Effector memory CD8-positive, alpha-beta T cell (primary cell): ENCODE results near the gene MPZL3.

ENCODE experiments used
- ATAC-seq: fragments of 150-1000 bp; cut with Tn5 transposase; replicated peaks from 2 replicates; pipeline ENCODE4 v1.10.0; 2021; ENCODE audit warnings: mild to moderate bottlenecking, moderate library complexity
- DNase-seq, 3 experiments: peaks; one replicate each; pipeline ENCODE4 v3.0.0; 2021
- H3K27ac Mint-ChIP-seq, 2 donors: one replicate each; pipeline ENCODE4 v1.8.0; 2022; ENCODE audit warnings: mild to moderate bottlenecking in 2 of 2, mixed read lengths in 2 of 2, moderate library complexity in 2 of 2
- H3K27me3 Mint-ChIP-seq, 2 donors: one replicate each; pipeline ENCODE4 v1.8.0; 2022; ENCODE audit warnings: mixed read lengths in 2 of 2
- H3K36me3 Mint-ChIP-seq: one replicate; pipeline ENCODE4 v1.8.0; 2022; ENCODE audit warnings: mild to moderate bottlenecking, moderate library complexity, mixed read lengths; ENCODE audit not compliant: insufficient read depth
- H3K4me1 Mint-ChIP-seq, 2 donors: one replicate each; pipeline ENCODE4 v1.8.0; 2022; ENCODE audit warnings: low read depth in 2 of 2, mixed read lengths in 2 of 2
- H3K4me3 Mint-ChIP-seq, 2 donors: one replicate each; pipeline ENCODE4 v1.8.0; 2022; ENCODE audit warnings: mild to moderate bottlenecking in 2 of 2, mixed read lengths in 2 of 2, moderate library complexity in 2 of 2
- H3K9me3 Mint-ChIP-seq, 2 donors: one replicate each; pipeline ENCODE4 v1.8.0; 2022; ENCODE audit warnings: mixed read lengths in 2 of 2

MPZL3 gene

DNA sequence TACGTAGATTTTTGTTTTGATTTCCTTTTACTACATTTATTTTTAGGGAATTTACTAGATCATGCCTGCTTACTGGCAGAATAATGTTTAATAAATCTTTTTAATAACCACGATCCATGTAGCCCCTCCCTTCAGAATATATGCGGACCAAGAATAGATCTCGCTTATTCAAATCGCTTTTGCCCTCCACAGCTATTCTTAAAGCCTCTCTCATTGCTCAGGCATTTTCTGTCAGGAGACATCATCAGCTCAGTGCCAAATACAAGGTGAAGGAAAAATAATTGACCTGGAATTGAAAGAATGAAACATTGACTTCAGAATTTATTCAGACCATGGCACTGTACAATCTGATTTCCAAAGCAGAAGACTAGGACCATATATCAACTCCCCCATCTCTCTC lies 17.3 kb downstream of the MPZL3 start:
- H3K36me3 Mint-ChIP-seq, result peaks cover 30% of the 10 kb centered on the region
- H3K27ac Mint-ChIP-seq, result no peak overlapping the region
- no peak for DNase-seq
- H3K4me3 Mint-ChIP-seq, result no peak overlapping the region
- H3K9me3 Mint-ChIP-seq, result no peaks in the 10 kb centered on the region
- ATAC-seq, result no peak
- peaks cover 30 to 34% of the 10 kb centered on the region in 2 donors for H3K4me1 Mint-ChIP-seq
- H3K27me3 Mint-ChIP-seq, result no peaks in the 10 kb centered on the region

DNA sequence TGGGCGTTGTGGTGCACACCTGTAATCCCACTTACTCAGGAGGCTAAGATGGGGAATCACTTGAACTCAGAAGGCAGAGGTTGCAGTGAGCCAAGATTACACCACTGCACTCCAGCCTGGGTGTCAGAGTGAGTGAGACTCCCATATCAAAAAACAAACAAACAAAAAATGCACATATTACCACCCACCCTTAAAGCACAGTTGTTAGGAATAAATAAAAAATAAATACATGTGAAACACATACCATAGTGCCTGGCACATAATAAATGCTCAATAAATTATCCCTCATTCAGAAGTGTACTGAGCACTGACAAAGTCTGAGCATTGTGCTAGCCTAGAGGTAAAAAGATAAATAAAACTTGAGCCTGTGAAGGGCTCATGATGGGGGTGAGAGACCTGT lies 18.3 kb downstream of the MPZL3 start:
- H3K36me3 Mint-ChIP-seq, result peaks cover 30% of the 10 kb centered on the region
- H3K4me1 Mint-ChIP-seq, result peaks cover 31 to 34% of the 10 kb centered on the region in 2 donors
- H3K4me3 Mint-ChIP-seq, result no peak overlapping the region

DNA sequence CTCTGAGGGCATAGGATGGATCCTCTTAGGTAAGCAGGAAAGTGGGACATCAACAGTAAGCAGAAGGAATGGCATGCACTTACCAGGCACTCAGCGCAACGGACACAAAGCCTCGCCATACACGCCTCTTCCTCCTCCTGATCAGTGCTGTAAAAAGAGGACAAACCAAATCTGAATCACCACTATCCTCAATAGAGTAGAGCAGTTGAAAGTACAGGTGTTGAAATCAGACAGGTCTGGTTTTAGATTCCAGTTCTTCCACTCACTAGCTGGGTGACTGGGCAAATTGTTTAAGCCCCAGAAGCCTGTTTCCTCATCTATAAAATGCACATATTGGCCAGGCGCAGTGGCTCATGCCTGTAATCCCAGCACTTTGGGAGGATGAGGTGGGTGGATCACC lies 18.8 kb downstream of the MPZL3 start:
- H3K4me1 Mint-ChIP-seq, result peaks cover 29 to 34% of the 10 kb centered on the region in 2 donors
- peaks cover 33% of the 10 kb centered on the region for H3K36me3 Mint-ChIP-seq
- ATAC-seq, result no peak

More for the DNA sequence above, 18.3 kb downstream of the MPZL3 start:
- Mint-ChIP-seq H3K27me3 (no peaks in the 10 kb centered on the region), H3K9me3 (no peaks in the 10 kb centered on the region), H3K27ac (peak overlapping the region in 1 of 2 donors; percentile 5)
- no peak for ATAC-seq
- DNase-seq, result no peak

DNA sequence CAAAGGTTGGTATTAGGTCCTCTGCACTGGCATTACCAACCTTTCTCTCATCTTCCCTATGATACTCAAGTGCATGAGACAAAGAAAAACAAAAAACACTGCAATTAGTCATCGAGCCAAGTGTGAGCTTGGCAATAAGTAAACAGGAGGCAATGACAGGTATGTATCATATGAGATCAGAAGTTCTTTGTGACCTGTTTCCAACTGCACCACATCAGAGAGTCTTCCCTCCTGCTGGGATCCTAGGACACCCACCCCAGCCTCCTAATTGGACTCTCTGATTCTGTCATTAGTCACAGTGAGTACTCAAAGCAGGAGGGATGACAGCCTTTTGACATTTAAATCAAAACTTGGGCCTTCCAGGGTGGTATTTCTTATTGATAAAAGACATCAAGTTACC lies 19.5 kb downstream of the MPZL3 start:
- DNase-seq (no peak), ATAC-seq (no peak)
- no peaks in the 10 kb centered on the region for H3K9me3 Mint-ChIP-seq
- H3K4me1 Mint-ChIP-seq, result peaks cover 32 to 35% of the 10 kb centered on the region in 2 donors
- no peaks in the 10 kb centered on the region for H3K27me3 Mint-ChIP-seq
- H3K27ac Mint-ChIP-seq, result peak overlapping the region in 1 of 2 donors; percentile 5
- no peak overlapping the region for H3K4me3 Mint-ChIP-seq
- H3K36me3 Mint-ChIP-seq, result peaks cover 37% of the 10 kb centered on the region

More for the DNA sequence above, 18.8 kb downstream of the MPZL3 start:
- H3K4me3 Mint-ChIP-seq, result no peak overlapping the region
- DNase-seq, result no peak
- H3K27me3 Mint-ChIP-seq, result no peaks in the 10 kb centered on the region
- no peaks in the 10 kb centered on the region for H3K9me3 Mint-ChIP-seq
- H3K27ac Mint-ChIP-seq, result peak overlapping the region in 1 of 2 donors; percentile 5

DNA sequence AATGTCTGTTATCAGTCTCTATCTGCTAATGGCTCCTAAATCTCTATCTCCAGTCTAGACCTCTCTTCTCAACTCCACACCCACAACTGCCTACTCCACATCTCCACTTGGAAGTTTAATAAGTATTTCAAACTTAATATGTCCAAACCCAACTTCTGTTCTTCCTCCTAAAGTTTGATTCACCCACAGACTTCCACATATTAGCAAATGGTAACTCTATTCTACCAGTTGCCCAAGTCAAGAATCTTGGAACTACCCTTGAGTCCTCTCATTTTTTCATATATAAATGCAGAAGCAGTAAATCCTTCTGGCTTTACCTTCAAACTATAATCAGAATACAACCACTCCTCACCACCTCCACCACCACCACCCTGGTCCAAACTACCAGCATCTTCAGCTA lies 20.7 kb downstream of the MPZL3 start:
- peaks cover 44 to 47% of the 10 kb centered on the region in 2 donors for H3K4me1 Mint-ChIP-seq
- no peak for ATAC-seq

DNA sequence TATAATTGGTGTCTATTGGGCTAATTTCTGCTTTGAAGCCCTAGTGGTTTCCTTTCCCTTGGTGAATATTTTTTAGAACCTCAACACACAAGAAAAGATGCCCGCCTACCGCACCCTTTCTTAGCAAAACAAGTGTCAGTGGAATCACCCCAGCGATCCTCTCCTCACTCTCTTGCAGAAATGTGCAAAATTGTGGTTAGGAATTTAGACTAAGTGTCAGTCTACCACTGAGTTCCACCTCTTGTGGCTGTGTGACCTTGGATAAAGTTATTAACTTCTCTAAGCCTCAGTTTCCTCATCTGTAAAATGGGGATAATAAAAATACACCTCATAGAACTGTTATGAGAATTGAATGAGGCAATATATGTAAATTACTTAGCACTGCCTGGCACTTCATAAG lies 22.1 kb downstream of the MPZL3 start:
- peaks cover 46 to 52% of the 10 kb centered on the region in 2 donors for H3K4me1 Mint-ChIP-seq
- peak; percentile 54 to 63 (median 60) for DNase-seq
- no peak overlapping the region for H3K27ac Mint-ChIP-seq
- peak; percentile 57 for ATAC-seq
- no peaks in the 10 kb centered on the region for H3K9me3 Mint-ChIP-seq
- peak overlapping the region; percentile 60 to 79 for H3K4me3 Mint-ChIP-seq
- H3K27me3 Mint-ChIP-seq, result no peaks in the 10 kb centered on the region
- H3K36me3 Mint-ChIP-seq, result peaks cover 44% of the 10 kb centered on the region

More for the DNA sequence above, 20.7 kb downstream of the MPZL3 start:
- peaks cover 46% of the 10 kb centered on the region for H3K36me3 Mint-ChIP-seq
- no peaks in the 10 kb centered on the region for H3K27me3 Mint-ChIP-seq
- H3K9me3 Mint-ChIP-seq, result no peaks in the 10 kb centered on the region
- H3K27ac Mint-ChIP-seq, result no peak overlapping the region
- no peak for DNase-seq
- H3K4me3 Mint-ChIP-seq, result no peak overlapping the region

DNA sequence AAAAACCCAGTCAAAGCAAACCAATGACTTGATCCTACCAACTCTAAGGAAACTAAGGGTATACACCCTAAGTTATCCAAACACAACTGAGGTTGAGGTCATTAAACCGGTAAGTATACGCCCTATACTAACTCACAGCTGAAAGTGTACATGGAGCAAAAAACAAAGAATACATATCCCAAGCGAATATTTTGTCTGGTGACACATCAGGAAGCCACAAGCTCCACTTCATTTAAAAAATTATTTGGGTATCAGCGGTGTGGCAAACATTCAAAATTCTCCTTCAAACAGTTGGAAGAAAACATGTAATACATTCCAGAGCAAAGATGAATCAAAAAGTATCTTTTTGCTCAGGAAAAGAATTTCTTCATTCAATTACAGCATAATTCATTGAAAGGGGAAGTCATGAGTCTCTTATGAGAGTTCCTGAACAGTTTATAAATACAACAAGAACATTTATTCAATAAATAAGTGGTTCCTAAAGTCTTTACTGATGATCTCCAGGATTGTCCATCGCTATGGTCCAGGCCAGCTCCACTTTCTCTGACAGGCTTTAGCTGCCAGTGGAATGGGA lies 22.8 kb downstream of the MPZL3 start:
- Mint-ChIP-seq H3K27me3 (no peaks in the 10 kb centered on the region), H3K36me3 (peaks cover 47% of the 10 kb centered on the region), H3K4me1 (peaks cover 51 to 59% of the 10 kb centered on the region in 2 donors), H3K27ac (no peak overlapping the region), H3K9me3 (no peaks in the 10 kb centered on the region), H3K4me3 (peak overlapping the region; percentile 60 to 79)
- DNase-seq, result no peak
- no peak for ATAC-seq

DNA sequence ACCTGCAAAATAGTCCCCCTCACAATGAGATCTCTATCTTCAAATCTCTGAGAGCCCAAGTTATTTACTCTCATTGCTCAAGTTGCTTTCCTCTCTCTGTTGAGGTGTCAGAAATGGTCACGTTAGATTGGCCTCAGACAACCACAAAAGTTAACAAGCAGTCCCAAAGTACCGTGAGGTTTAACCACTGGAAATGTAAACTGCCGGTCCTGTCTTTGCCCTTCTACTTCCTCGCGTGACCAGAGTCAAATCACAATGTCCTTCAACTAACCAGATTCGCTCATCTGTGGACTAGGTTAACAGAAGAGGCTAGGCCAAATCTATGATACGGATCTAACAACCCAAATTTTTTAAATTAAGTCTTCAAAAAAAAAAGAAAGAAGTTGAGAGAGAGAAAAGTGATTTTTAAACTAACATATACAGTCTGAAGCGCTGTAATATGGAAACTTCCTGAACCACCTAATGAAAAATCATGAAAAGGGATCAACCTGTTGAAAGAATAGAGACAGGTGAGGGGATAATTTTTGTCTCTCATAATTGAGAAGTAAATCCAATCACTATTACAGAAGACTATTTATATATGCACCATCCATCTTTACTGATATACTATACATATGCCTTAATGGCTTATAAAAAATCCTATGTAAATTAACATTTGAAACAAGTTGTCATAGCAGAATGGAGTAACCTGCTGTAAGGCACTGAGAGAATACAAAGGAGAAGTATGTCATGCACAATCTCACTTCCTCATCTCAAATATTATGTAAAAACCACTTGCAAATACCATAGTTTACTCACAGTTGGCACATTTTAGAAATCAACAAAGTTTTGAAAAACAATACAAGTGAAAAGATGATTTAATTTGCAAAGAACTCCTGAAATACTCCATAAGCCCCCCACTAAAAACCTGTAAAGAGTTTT lies 24.0 kb downstream of the MPZL3 start:
- Mint-ChIP-seq H3K27me3 (no peaks in the 10 kb centered on the region), H3K27ac (peak overlapping the region in 1 of 2 donors; percentile 92)

DNA sequence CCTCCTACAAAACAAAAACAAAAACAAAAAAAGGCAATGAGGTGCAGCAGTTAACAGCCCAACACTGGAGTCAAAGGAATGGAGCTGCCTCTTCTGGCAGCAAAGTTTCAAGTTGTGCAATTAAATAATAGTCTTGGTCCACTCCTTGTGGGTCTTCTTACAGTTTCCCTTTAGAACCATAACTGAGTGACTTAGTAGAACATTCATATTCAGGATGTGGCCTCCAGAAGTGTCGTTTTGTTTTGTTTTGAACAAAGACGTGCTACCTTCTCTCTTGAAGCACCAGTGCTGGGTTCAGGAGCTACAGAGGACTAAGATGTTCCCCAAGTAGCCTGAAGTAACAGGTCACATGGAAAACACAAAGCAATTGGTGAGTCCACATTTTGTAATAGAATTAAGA lies 25.4 kb downstream of the MPZL3 start:
- peaks cover 38% of the 10 kb centered on the region for H3K36me3 Mint-ChIP-seq
- no peak for ATAC-seq

More for the DNA sequence above, 24.0 kb downstream of the MPZL3 start:
- DNase-seq (peak; percentile 44 to 51 (median 45)), ATAC-seq (peak; percentile 60)
- peak overlapping the region; percentile 60 to 79 for H3K4me3 Mint-ChIP-seq
- H3K4me1 Mint-ChIP-seq, result peaks cover 56 to 60% of the 10 kb centered on the region in 2 donors
- no peaks in the 10 kb centered on the region for H3K9me3 Mint-ChIP-seq
- peaks cover 41% of the 10 kb centered on the region for H3K36me3 Mint-ChIP-seq

DNA sequence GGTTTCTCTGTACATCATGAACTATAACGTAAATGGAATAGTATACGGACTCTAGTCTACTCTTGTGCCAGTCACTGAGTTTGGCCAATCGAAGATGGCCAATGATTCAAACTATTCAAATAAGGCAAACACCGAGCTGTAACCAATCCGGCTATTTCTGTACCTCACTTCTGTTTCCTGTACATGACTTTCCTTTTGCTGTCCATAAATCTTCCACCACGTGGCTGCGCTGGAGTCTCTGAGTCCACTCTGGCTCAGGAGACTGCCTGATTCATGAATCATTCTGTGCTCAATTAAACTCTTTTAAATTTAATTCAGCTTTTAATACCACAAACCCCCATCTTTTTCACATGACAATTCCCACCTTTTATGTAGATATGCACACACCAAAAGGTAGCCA lies 25.9 kb downstream of the MPZL3 start:
- DNase-seq (no peak), ATAC-seq (no peak)
- Mint-ChIP-seq H3K36me3 (peaks cover 38% of the 10 kb centered on the region), H3K27ac (peak overlapping the region in 1 of 2 donors; percentile 92), H3K4me3 (peak overlapping the region; percentile 60 to 79), H3K9me3 (no peaks in the 10 kb centered on the region), H3K27me3 (no peaks in the 10 kb centered on the region), H3K4me1 (peaks cover 68 to 69% of the 10 kb centered on the region in 2 donors)

More for the DNA sequence above, 25.4 kb downstream of the MPZL3 start:
- no peak for DNase-seq
- Mint-ChIP-seq H3K4me1 (peaks cover 68% of the 10 kb centered on the region in 2 donors), H3K4me3 (peak overlapping the region; percentile 60 to 79), H3K9me3 (no peaks in the 10 kb centered on the region), H3K27ac (peak overlapping the region in 1 of 2 donors; percentile 92), H3K27me3 (no peaks in the 10 kb centered on the region)

DNA sequence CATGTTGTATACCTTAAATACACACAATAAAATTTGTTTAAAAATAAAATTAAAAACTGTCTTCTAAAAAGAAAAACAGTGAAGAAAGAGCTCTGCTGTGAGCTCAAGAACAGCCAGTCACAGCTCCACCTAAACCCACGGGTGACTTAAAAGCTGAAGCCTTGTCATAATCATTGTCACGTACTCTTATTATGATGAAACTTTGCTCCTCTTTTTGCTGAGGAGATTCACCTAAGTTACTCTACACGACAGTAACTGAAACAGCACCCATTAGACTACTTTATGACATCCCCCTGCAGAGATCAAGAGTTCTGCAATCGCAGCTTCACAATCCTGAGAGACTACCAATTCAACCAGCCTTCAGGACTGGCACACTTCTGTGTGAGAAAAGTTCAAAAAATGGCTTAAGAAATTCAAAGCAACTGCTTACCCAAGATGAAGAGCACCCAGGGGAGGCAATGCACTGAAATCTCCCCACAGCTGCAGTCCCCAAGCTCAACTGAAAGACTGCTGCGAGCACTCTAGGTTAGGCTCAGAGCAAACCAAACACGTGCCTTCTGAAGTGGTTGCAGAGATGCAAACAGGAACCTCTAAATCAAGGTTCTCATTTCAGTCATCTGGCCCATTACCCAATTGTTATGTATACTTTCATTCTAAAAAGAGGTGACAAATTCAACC lies 27.5 kb downstream of the MPZL3 start, which contains the start of gene JAML:
Gene JAML (minus strand): TSS at position 501 of the 678 bp plus-strand sequence. CDS start 10,145 bp downstream, outside the sequence.
- ATAC-seq (peak; percentile 50), DNase-seq (peak; percentile 42 to 49 (median 44))
- Mint-ChIP-seq H3K27ac (peak within 1 kb of the TSS; percentile 85 to 94), H3K9me3 (no peaks in the 10 kb centered on the region), H3K36me3 (peaks cover 38% of the 10 kb centered on the region), H3K4me3 (peak within 1 kb of the TSS; percentile 84 to 88), H3K27me3 (no peaks in the 10 kb centered on the region), H3K4me1 (peaks cover 74 to 81% of the 10 kb centered on the region in 2 donors)

DNA sequence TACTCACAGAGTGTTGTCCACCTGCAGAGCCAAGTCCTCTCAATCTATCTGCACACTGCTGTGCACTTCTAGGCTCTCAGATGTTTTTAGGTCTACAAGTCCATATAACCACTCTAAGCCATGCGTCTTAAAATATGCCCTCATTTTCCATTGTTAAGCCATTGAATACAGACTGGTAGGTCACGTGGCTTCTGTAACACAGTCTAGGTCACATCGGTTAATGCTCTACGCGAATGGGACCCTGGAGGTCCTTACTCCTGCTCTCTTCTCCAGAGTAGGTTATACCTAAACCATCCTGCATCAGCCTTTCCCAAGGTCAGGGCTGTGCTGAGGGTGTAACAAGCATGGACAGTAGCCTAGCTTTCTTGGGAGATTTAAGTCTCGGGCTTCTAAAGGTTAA lies 28.2 kb downstream of the MPZL3 start:
- Mint-ChIP-seq H3K27me3 (no peaks in the 10 kb centered on the region), H3K4me3 (peak overlapping the region; percentile 84 to 88), H3K27ac (peak overlapping the region; percentile 85 to 94), H3K36me3 (peaks cover 32% of the 10 kb centered on the region), H3K9me3 (no peaks in the 10 kb centered on the region), H3K4me1 (peaks cover 73 to 80% of the 10 kb centered on the region in 2 donors)
- ATAC-seq, result peak; percentile 17
- no peak for DNase-seq

DNA sequence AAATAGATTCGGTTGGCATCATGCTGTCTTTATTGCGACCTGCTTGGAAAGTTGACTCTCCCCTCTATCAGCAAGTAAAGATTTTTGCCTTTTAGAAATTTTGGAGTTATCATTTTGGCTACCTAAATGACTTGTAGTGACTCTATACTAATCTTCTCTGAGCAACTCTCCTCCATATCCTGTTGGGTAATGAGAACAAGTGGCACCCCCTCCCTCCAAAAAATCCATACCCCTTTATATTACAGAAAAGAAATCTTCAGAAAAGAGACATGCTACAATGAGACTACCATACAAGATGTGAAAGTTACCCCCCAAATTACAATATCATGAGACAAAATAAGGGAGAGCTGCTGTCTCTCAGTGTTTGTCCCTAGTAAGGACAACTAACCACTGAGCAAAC lies 28.6 kb downstream of the MPZL3 start:
- peaks cover 28% of the 10 kb centered on the region for H3K36me3 Mint-ChIP-seq
- H3K9me3 Mint-ChIP-seq, result no peaks in the 10 kb centered on the region
- peaks cover 75 to 80% of the 10 kb centered on the region in 2 donors for H3K4me1 Mint-ChIP-seq
- DNase-seq (no peak), ATAC-seq (no peak)
- peak overlapping the region; percentile 84 to 88 for H3K4me3 Mint-ChIP-seq
- no peaks in the 10 kb centered on the region for H3K27me3 Mint-ChIP-seq
- H3K27ac Mint-ChIP-seq, result peak overlapping the region; percentile 85 to 94
